Measurements from ENCODE around the gene GRM5.

GRM5 gene

GRCh38 chr11:88544656-88545280 is 521.0 kb downstream of the GRM5 start:
- in situ Hi-C loops (cut with MboI; ENCODE audit: low sequenced_read_pairs) = loop anchor here (25.0 kb wide), 1 partner anchor 532 kb away; no protein-coding TSS in a partner anchor

GRCh38 chr11:88543902-88544655 is 521.7 kb downstream of the GRM5 start:
- in situ Hi-C loops (cut with MboI; ENCODE audit: low sequenced_read_pairs) = loop anchor here (25.0 kb wide), 1 partner anchor 532 kb away; no protein-coding TSS in a partner anchor

GRCh38 chr11:88541006-88541405 is 524.8 kb downstream of the GRM5 start:
- in situ Hi-C loops (cut with MboI; ENCODE audit: low sequenced_read_pairs) = loop anchor here (25.0 kb wide), 1 partner anchor 529 kb away; no protein-coding TSS in a partner anchor

GRCh38 chr11:88538098-88538497 is 527.7 kb downstream of the GRM5 start:
- in situ Hi-C loops (cut with MboI; ENCODE audit: low sequenced_read_pairs) = loop anchor here (25.0 kb wide), 1 partner anchor 526 kb away; no protein-coding TSS in a partner anchor

GRCh38 chr11:88537613-88538012 is 528.2 kb downstream of the GRM5 start:
- in situ Hi-C loops (cut with MboI; ENCODE audit: low sequenced_read_pairs) = loop anchor here (25.0 kb wide), 1 partner anchor 525 kb away; no protein-coding TSS in a partner anchor

GRCh38 chr11:88536616-88537265 is 529.0 kb downstream of the GRM5 start:
- in situ Hi-C loops (cut with MboI; ENCODE audit: low sequenced_read_pairs) = loop anchor here (25.0 kb wide), 1 partner anchor 524 kb away; no protein-coding TSS in a partner anchor

- in situ Hi-C loops (cut with MboI; ENCODE audit: low sequenced_read_pairs) = loop anchor here (25.0 kb wide), 1 partner anchor 524 kb away; no protein-coding TSS in a partner anchor
Measured at GRCh38 chr11:88535916-88536547, 529.8 kb downstream of the GRM5 start.

- in situ Hi-C loops (cut with MboI; ENCODE audit: low sequenced_read_pairs) = loop anchor here (25.0 kb wide), 1 partner anchor 523 kb away; no protein-coding TSS in a partner anchor
Measured at GRCh38 chr11:88535266-88535665, 530.5 kb downstream of the GRM5 start.

GRCh38 chr11:88534706-88535105 is 531.1 kb downstream of the GRM5 start:
- in situ Hi-C loops (cut with MboI; ENCODE audit: low sequenced_read_pairs) = loop anchor here (25.0 kb wide), 1 partner anchor 522 kb away; no protein-coding TSS in a partner anchor

- in situ Hi-C loops (cut with MboI; ENCODE audit: low sequenced_read_pairs) = loop anchor here (25.0 kb wide), 1 partner anchor 522 kb away; no protein-coding TSS in a partner anchor
Measured at GRCh38 chr11:88534185-88534584, 531.6 kb downstream of the GRM5 start.

- in situ Hi-C loops (cut with MboI; ENCODE audit: low sequenced_read_pairs) = loop anchor here (25.0 kb wide), 1 partner anchor 521 kb away; no protein-coding TSS in a partner anchor
Measured at GRCh38 chr11:88533001-88533400, 532.8 kb downstream of the GRM5 start.

- in situ Hi-C loops (cut with MboI; ENCODE audit: low sequenced_read_pairs) = loop anchor here (25.0 kb wide), 1 partner anchor 520 kb away; no protein-coding TSS in a partner anchor
Measured at GRCh38 chr11:88531831-88532230, 534.0 kb downstream of the GRM5 start.

GRCh38 chr11:88529426-88529825 is 536.4 kb downstream of the GRM5 start:
- in situ Hi-C loops (cut with MboI; ENCODE audit: low sequenced_read_pairs) = loop anchor here (25.0 kb wide), 1 partner anchor 517 kb away; no protein-coding TSS in a partner anchor

GRCh38 chr11:88523386-88524071 is 542.3 kb downstream of the GRM5 start:
- in situ Hi-C loops (cut with MboI; ENCODE audit: low sequenced_read_pairs) = no loop called here

- in situ Hi-C loops (cut with MboI; ENCODE audit: low sequenced_read_pairs) = no loop called here
Measured at GRCh38 chr11:88522624-88523385, 543.0 kb downstream of the GRM5 start.

- in situ Hi-C loops (cut with MboI; ENCODE audit: low sequenced_read_pairs) = no loop called here
Measured at GRCh38 chr11:88521799-88522201, 544.0 kb downstream of the GRM5 start.

GRCh38 chr11:88521399-88521798 is 544.4 kb downstream of the GRM5 start:
- in situ Hi-C loops (cut with MboI; ENCODE audit: low sequenced_read_pairs) = no loop called here

GRCh38 chr11:88520391-88520790 is 545.4 kb downstream of the GRM5 start:
- in situ Hi-C loops (cut with MboI; ENCODE audit: low sequenced_read_pairs) = no loop called here

GRCh38 chr11:88515002-88515401 is 550.8 kb downstream of the GRM5 start:
- in situ Hi-C loops (cut with MboI; ENCODE audit: low sequenced_read_pairs) = no loop called here
